ENCODE results near the gene ARMH3.

Gene ARMH3

DNA sequence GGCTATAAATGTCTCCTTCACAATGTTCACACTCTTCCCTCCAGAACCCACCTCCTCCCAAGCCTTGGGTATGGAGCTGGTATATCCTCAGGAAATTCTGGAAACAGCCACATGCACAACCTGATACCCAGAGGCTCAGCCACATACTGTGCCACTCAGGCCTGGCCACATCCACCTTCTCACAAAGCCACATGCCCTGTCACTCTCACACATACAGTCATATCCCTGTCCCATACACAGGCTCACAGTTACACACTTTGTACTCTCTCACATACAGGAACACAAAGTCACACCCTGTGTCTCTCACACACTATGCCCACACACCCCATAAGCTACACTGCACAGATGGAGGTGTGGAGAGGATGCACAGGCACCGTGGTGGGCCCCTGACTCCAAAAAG is 222.5 kb downstream of the ARMH3 start:
- no peaks in the 10 kb centered on the region for H3K9me3 ChIP-seq (replicated peaks in 1 of 11)
- peaks cover 0 to 3% (median 0%) of the 10 kb centered on the region in 11 experiments; a peak in 1 of 22 replicates for H3K36me3 ChIP-seq
- H3K4me1 ChIP-seq: peaks cover 51 to 68% (median 59%) of the 10 kb centered on the region in 10 experiments
- no peak overlapping the region for H3K9ac ChIP-seq
- no peaks in the 10 kb centered on the region for H3K27me3 ChIP-seq
- no peak overlapping the region for H3K4me3 ChIP-seq
- TF ChIP-seq Cebpa-rat (IDR thresholded peaks at IDR 0.05): no peak
- peak overlapping the region in 4 of 11 experiments; percentile 79 to 87 (median 80); a peak in 5 of 22 replicates for H3K4me2 ChIP-seq
- H3K27ac ChIP-seq: no peak overlapping the region
- H4K20me1 ChIP-seq: peaks cover 8 to 54% (median 30%) of the 10 kb centered on the region in 11 experiments; a peak in 19 of 22 replicates

GRCh38 chr10:101832325-101832771 is 223.6 kb downstream of the ARMH3 start:
- H3K9ac ChIP-seq: no peak overlapping the region; a peak in 1 of 22 replicates
- peak overlapping the region in 7 of 11 experiments; percentile 18 to 97 (median 95); a peak in 7 of 22 replicates for H3K4me2 ChIP-seq
- no peaks in the 10 kb centered on the region for H3K9me3 ChIP-seq (replicated peaks in 1 of 11)
- H3K4me1 ChIP-seq: peaks cover 53 to 72% (median 61%) of the 10 kb centered on the region in 10 experiments
- no peak overlapping the region for H3K27ac ChIP-seq
- peaks cover 0 to 14% (median 0%) of the 10 kb centered on the region in 11 experiments; a peak in 4 of 22 replicates for H3K36me3 ChIP-seq
- no peak for TF ChIP-seq Cebpa-rat (IDR thresholded peaks at IDR 0.05)
- no peaks in the 10 kb centered on the region for H3K27me3 ChIP-seq
- no peak overlapping the region for H3K4me3 ChIP-seq
- peaks cover 5 to 43% (median 20%) of the 10 kb centered on the region in 11 experiments; a peak in 17 of 22 replicates for H4K20me1 ChIP-seq

DNA sequence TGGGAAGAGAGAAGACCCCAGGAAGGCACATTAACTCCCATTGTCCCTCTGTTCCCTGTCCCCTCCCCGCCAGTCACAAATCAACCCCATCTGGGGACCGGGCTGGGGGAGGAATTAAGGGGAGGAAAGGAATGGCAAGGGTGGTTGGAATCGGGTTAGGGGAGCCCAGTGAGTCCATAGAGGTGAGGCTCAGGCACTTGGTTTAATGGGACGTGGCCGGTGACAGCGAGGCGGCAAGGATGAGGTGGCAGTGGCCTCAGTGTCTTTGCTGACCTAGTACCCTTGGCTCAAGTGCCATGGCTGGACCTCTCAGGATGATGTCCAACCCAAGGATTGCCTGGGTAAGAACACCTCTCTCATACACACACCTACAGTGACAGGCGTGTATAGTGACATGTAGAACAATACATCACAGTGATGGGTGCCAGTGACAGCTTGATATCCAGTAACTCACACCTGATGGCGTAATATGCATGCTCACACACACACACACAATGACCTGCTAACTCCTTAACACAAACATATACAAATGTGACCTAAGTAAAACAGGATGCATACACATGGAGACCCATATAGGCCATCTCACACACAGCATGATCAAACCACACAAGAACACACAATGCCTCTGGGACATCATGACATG is 224.7 kb downstream of the ARMH3 start:
- TF ChIP-seq Cebpa-rat (IDR thresholded peaks at IDR 0.05): no peak
- Histone ChIP-seq H3K27ac (peak overlapping the region; percentile 33 to 72 (median 58); a peak in 20 of 22 replicates), H4K20me1 (peaks cover 5 to 35% (median 19%) of the 10 kb centered on the region in 11 experiments; a peak in 17 of 22 replicates), H3K9ac (peak overlapping the region; percentile 36 to 81 (median 64); a peak in 21 of 22 replicates), H3K36me3 (peaks cover 0 to 19% (median 0%) of the 10 kb centered on the region in 11 experiments; a peak in 4 of 22 replicates), H3K9me3 (replicated peaks in 1 of 11) (no peaks in the 10 kb centered on the region), H3K4me3 (peak overlapping the region; percentile 49 to 73 (median 62)), H3K4me2 (peak overlapping the region; percentile 83 to 98 (median 95)), H3K4me1 (peaks cover 55 to 77% (median 65%) of the 10 kb centered on the region in 10 experiments), H3K27me3 (no peaks in the 10 kb centered on the region)

GRCh38 chr10:101830322-101831168 is 225.4 kb downstream of the ARMH3 start:
- peak overlapping the region; percentile 49 to 73 (median 62) for H3K4me3 ChIP-seq
- H3K4me1 ChIP-seq: peaks cover 54 to 74% (median 64%) of the 10 kb centered on the region in 10 experiments
- H4K20me1 ChIP-seq: peaks cover 5 to 28% (median 14%) of the 10 kb centered on the region in 11 experiments; a peak in 17 of 22 replicates
- peaks cover 0 to 19% (median 0%) of the 10 kb centered on the region in 11 experiments; a peak in 4 of 22 replicates for H3K36me3 ChIP-seq
- H3K4me2 ChIP-seq: peak overlapping the region; percentile 83 to 98 (median 95)
- peak overlapping the region; percentile 33 to 72 (median 58); a peak in 21 of 22 replicates for H3K27ac ChIP-seq
- no peak for TF ChIP-seq Cebpa-rat (IDR thresholded peaks at IDR 0.05)
- H3K27me3 ChIP-seq: no peaks in the 10 kb centered on the region
- H3K9me3 ChIP-seq (replicated peaks in 1 of 11): no peaks in the 10 kb centered on the region
- H3K9ac ChIP-seq: peak overlapping the region; percentile 36 to 81 (median 64); a peak in 21 of 22 replicates

DNA sequence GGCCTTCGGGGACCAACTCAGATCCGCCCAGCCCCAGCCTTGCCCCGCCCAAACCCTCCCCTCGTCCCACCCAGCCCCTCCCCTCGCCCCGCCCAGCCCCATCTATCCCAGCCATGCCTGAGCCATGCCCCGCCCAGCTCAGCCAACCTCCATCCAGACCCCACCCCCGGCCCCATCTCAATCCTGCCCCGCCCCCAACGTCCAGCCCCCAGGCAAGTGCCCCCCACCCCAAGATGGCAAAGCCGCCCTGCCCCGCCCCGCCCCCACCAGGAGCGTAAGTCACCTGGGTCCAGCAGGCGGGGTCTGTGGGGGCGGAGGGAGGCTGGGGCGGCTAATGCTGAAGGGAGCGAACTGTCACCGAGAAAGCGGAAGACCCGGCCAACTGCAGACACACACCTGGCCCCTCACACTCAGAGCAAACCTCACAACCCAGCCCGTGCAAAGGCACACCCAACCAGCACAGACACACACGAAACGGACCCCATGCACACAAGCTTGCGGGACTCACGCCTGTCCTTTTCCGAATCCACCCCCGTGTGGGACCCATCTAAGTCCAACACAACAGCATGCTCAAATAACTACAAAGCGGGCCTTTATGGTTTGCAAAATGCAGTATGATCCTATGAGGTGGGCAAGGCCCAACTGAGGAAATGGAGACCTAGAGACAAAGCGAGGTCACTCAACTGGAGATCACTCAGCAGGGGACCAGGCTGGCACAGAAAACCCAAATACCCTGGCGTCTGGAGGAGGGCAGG is 226.2 kb downstream of the ARMH3 start:
- Histone ChIP-seq H3K36me3 (peaks cover 0 to 26% (median 0%) of the 10 kb centered on the region in 11 experiments; a peak in 4 of 22 replicates), H3K9me3 (replicated peaks in 1 of 11) (no peaks in the 10 kb centered on the region), H3K27me3 (no peaks in the 10 kb centered on the region), H3K4me1 (peaks cover 46 to 66% (median 57%) of the 10 kb centered on the region in 10 experiments), H3K4me2 (peak overlapping the region; percentile 83 to 98 (median 95)), H3K9ac (peak overlapping the region; percentile 36 to 81 (median 63); a peak in 20 of 22 replicates), H3K27ac (peak overlapping the region in 10 of 11 experiments; percentile 33 to 72 (median 59); a peak in 19 of 22 replicates), H3K4me3 (peak overlapping the region; percentile 49 to 73 (median 62)), H4K20me1 (peaks cover 2 to 20% (median 7%) of the 10 kb centered on the region in 11 experiments; a peak in 15 of 22 replicates)
- TF ChIP-seq Cebpa-rat (IDR thresholded peaks at IDR 0.05): no peak

DNA sequence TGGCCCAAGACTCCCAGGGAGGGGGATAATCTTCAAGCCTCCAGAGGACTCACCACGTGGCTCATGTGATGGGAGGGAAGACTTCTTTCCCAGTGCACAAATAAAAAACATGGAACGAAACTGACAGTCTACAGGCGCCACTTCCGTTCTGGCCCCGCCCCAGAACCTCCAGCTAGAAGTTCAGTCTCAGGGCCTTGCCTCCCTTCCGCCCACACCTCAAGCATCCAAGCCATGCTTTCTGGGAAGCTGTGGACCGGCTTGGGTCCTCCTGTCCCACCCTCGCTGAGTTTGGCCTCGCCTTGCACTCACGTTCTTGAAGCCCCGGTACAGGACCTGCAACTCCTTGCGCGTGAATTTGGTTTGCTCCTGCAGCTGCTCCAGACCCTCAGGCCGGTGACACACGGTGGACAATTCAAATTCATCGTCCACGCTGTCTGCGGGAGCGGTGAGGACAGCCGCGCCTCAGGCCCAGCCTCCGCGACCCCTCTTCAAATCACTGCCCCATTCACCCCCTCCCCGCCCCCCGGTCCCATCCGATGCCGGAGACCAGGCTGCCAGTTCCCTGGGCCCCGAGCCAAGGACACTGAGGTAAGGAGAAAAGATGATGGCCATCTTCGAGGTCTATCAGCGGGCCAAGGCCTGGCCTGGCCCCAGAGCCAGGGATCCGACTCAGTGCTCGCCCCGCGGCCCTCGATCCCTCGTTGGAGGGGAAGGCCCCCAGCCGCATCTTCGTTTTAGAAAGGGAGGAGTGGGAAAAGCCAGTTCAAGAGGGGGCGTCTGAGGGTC is 227.0 kb downstream of the ARMH3 start:
- peaks cover 39 to 59% (median 49%) of the 10 kb centered on the region in 10 experiments for H3K4me1 ChIP-seq
- peak overlapping the region in 2 of 11 experiments; percentile 46 to 57; a peak in 2 of 22 replicates for H3K27ac ChIP-seq
- no peak for TF ChIP-seq Cebpa-rat (IDR thresholded peaks at IDR 0.05)
- peak overlapping the region in 7 of 11 experiments; percentile 47 to 65 (median 49); a peak in 9 of 22 replicates for H3K9ac ChIP-seq
- peak overlapping the region; percentile 65 to 91 (median 70) for H3K4me2 ChIP-seq
- H3K9me3 ChIP-seq (replicated peaks in 1 of 11): no peaks in the 10 kb centered on the region
- peaks cover 0 to 27% (median 0%) of the 10 kb centered on the region in 11 experiments; a peak in 4 of 22 replicates for H3K36me3 ChIP-seq
- H3K4me3 ChIP-seq: peak overlapping the region in 7 of 10 experiments; percentile 34 to 63 (median 43); a peak in 10 of 20 replicates
- H4K20me1 ChIP-seq: peaks cover 0 to 12% (median 6%) of the 10 kb centered on the region in 11 experiments; a peak in 13 of 22 replicates
- H3K27me3 ChIP-seq: no peaks in the 10 kb centered on the region

- no peak for TF ChIP-seq Cebpa-rat (IDR thresholded peaks at IDR 0.05)
- Histone ChIP-seq H3K27ac (no peak overlapping the region), H3K27me3 (no peaks in the 10 kb centered on the region), H3K9me3 (replicated peaks in 1 of 11) (no peaks in the 10 kb centered on the region), H3K4me3 (no peak overlapping the region), H4K20me1 (peaks cover 0 to 10% (median 6%) of the 10 kb centered on the region in 11 experiments; a peak in 11 of 22 replicates), H3K9ac (no peak overlapping the region), H3K36me3 (peaks cover 0 to 27% (median 0%) of the 10 kb centered on the region in 11 experiments; a peak in 4 of 22 replicates), H3K4me2 (peak overlapping the region in 5 of 11 experiments; percentile 67 to 81 (median 77); a peak in 7 of 22 replicates), H3K4me1 (peaks cover 33 to 53% (median 45%) of the 10 kb centered on the region in 10 experiments)
These were observed 227.9 kb downstream of the ARMH3 start for GRCh38 chr10:101827919-101828600.

Measured in BLaER1 treated with 17β-estradiol and CSF1 and Interleukin-3, amounts not matched to agents 10 nM and 100 nM (cell line).